HG03280 (cell line): ENCODE data around the gene IGFL3.
A peak's percentile ranks its signal among the peaks of the same experiment; 100 is the strongest.
"Not testable (repeated sequence)": the region's sequence is repeated elsewhere in the genome, so short reads cannot be mapped to it uniquely, and the experiment has no call there.

Source experiments
- ATAC-seq: cut with Tn5 transposase; IDR thresholded peaks from one replicate; pipeline ENCODE4 v1.9.1; 2021; ENCODE audit warnings: mild to moderate bottlenecking, moderate library complexity; ENCODE audit not compliant: unreplicated experiment

IGFL3 gene

DNA sequence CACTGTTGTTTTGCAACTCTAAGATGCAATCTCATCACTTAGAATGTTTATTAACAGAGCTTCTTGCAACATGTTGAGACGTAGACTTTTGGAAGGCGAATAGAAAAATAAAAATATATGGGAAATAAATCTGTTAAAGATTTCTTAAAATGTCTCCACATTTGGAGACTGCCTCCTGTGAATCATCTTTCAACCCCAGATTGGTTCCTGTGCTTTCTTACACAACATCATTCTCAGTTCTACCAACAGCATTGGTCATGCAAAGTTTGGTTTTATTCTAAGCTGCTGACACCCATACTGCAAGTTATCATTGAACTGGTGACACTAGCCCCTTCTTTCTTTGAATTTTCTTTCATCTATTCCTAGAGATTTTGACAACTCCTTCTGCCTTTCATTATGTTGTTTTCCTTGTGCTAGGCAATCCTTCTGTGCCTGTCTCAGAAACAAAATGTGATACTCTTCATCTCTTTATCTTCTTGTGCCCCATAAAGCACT lies 1.6 kb upstream of the IGFL3 start:
- no peak for ATAC-seq

DNA sequence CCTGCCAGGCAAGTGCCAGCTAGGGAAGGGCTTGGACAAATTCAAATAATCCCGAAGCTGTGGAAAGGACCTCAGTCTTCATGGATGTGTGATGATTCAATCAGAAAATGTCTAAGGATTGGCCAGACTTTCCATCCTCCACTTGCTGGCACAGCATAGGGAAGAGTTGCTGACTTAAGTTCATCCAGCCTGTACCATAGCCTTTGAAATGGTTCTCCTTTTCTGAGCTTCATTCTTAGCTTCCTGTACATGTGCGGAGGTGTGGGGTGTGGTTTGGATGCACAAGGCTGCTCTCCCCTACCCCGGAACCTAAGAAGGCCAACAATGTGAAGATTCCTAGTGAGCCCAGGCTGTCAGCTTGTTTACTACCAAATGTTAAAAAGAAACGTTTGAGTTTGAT lies 959 bp upstream of the IGFL3 start:
- ATAC-seq = no peak

DNA sequence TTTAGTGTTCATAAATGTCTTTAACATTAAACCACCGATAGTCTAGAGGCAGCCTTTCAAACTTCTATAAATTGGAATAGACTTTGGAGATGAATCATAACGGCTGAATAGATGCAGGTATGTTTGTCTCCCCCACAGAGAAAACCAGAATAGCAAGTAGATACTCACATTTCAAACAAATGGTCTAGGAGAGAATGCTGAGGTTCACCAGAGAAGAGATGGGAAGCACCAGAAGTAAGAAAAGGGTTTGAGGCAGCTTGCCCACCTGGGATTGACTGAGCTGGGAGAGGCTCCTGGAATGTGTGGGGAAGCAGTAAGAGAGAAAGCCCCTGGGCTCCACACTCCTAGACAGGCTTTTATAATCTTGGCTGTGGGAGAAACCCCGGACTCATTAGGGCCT lies 6.4 kb downstream of the IGFL3 start:
- ATAC-seq = no peak

DNA sequence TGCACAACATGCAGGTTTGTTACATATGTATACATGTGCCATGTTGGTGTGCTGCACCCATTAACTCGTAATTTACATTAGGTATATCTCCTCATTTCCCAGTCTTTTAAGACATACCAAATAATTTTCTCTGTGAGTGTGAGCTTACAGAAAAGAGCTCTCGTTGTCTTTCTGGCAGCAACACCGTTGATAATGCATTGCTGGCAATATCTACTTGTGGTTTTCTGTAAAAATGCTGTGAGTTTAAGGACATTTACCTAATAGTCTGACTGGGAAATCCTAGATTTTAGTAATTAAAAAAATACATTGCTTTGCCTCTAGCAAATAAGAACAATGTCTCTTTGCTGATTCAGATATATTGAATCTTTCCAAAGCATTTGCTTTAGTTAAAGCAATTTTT lies 8.4 kb downstream of the IGFL3 start:
- ATAC-seq = no peak

DNA sequence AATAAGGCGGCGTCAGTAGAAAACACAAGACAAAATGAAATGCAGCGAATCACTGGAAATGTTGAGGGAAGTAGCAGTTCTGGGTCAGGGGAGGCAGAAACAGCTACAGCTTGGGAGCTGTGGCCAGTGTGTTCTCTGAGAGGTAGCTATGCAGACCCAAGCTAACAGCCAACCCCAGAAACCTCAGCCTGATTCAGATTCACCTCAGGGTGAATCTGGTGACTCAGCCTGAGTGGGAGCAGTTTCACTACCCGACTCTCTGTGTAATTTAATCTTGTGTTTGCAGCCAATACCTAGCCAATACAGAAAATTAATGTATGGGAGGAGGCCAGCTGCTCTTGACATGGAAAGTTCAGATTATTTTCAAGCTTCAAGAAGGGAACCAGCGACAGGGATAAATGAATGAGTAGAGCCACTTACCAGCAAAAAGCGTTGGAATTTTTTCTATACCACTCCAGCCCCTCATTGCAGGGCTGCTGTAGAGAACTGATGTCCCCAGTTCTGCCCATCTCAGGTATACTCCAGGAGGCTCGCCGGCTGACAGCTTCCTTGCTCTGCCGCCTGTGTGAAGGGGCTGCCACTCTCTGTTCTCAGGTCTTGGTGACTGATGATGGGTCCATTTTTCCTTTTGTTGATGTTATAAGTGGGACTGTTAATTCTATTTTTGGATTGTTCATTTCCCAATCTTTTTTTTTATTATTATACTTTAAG lies 8.9 kb downstream of the IGFL3 start:
- peak; percentile 63 for ATAC-seq

DNA sequence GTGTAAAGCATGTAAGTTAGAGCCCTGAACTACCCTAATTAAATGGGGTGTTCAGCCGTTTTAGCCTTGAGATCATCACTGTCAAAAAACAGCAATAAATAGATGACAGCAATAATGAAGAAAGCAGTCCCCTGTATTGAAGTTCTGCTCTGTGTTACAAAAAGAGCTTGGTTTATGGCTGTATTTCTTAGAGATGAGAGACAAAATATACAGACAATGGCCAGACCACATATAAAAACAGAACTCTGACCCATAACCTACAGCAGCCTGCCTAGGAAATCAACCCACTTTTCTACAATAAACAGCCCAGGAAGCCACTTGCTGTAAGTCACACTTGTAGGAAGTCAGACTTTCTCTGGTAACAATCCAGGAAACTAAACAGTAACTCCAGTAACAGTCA lies 10.8 kb downstream of the IGFL3 start:
- ATAC-seq = no peak

DNA sequence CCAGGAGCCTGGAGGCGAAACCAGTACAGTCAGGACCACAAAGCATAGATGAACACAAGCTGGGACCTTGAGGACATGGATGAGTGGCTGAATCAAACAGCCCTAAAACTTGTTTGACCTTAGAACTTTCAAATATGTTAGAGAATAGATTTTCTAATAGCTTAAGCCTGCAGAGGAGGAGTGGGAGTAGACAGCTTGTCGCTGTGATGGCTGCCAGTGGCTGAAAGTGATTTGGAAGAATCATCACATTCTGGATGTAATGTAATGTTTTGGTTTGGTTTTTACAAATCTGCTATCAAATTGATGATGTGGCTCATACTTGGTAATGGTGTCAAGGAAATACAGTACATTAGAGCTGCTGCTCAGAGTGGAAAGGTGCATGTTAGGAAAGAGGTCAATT lies 12.0 kb downstream of the IGFL3 start:
- no peak for ATAC-seq

DNA sequence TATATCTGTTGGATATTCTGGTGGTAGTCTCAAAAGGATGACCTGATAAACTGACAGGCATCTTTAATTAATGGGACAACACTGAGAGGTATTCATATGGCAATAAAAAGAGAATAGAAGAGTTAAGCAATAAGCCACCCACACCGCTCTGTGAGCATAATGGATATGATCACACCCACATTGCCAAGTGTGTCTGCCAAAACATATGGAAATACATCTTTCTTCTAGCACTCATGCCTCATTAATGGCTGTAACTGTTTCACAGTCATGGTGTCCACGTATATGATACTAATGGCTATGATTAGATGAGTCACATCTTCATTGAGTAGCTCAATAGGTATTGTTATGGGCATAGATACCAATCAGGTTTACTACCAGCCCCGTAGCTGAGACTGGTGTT lies 13.1 kb downstream of the IGFL3 start:
- ATAC-seq = no peak

DNA sequence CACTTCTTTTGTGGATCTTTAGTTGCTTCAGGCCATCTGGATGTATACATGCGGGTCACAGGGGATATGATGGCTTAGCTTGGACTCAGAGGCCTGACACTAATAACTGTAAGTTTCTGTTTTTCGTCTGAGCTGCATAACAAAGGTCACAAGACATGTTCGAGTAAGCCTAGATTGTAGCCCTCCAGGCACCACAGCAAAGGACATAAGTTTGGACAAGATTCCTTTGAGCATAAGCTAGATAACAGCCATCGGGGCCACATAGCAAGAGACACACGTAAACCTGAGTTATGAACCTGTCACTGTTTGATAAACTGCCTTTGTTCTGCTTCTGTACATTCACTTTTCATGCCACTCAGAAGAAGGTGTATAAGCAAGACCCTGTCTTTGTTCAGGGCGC lies 14.6 kb downstream of the IGFL3 start:
- ATAC-seq = no peak

DNA sequence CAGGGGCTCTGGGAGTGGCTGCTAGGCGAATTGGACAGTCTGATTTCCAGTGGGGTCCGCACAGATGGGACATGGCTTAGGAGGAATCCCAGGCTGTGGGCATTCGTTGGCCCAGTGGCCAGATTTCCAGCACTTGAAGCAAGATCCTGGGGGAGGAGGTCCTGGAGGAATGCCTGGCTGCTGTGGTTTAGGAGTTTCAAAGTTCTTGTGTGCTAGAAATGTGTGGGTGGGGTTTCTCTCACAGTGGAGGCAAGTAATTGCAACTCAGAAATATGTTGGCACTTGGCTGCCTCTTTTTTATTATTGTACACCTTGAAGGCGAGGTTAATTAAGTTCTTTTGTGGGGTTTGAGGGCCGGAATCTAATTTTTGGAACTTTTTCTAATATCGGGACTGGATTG lies 17.1 kb downstream of the IGFL3 start:
- ATAC-seq = no peak

DNA sequence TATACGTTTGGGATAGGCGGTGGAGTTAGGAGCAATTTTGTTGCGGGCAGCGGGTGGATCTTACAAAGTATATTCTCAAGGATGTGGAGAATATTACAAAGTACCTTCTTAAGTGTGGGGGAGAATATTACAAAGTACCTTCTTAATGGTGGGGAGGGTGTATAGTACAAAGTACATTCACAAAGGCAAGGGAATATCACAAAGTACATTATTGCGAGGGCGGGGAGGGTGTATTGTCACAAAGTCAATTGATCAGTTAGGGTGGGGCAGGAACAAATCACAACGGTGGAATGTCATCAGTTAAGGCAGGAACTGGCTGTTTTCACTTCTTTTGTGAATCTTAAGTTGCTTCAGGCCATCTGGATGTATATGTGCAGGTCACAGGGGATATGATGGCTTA lies 22.2 kb downstream of the IGFL3 start:
- not testable (repeated sequence) for ATAC-seq

DNA sequence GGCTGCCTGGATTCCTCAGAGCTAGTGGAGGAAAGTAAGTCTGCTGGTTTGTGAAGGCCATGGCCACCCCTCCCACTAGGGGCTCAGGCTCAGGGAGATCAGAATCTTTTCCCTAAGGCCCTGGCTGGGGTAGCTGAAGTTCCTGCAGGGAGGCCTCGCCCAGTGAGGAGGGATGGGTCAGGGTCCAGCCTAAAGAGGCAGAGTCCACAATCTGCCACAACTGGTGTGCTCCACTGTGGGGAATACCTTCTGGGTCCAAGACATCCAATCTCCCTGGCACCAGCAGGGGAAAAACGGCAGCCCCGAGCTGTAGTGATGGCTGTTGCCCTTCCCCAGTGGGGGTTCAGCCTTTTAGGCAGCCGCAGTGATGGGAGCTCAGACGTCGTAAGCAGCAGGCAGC lies 23.2 kb downstream of the IGFL3 start:
- ATAC-seq = no peak

DNA sequence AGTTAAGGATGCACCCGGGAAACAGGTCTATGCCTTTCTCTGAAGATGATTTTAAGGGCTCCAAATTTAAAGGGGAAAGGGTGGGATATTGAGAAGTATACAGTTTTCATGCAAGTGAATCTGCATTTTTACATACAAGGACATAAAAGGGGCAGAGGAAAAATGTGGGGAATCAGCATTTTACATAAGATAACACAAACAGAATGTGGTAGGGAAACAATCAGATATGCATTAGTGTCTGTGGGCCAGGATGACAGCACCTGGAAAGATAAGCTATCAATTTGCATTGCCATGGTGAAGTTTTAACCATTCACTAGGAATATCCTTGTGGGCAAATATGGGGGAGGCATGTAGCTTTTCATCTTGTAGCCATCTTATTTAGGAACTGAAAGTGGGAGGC lies 24.1 kb downstream of the IGFL3 start:
- ATAC-seq = no peak

DNA sequence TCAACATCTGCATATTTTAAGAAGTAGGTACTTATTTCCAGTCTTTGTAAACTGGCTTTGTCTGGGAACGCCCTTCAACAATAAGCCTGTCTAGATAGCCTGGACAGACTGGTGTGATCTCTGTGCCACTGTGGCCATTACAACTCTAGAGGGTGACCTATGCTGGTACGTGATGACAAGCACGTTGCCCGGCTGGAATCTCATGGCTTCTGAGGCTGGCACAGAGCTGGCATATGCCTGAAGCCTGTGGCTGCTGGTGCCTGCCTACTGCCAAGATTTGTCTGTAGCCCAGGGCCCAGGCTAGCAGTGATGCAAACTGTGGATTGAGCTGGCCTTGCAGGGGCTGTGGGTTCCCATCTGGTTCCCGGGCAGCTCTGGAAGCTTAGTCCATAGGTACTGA lies 34.0 kb downstream of the IGFL3 start:
- no peak for ATAC-seq

DNA sequence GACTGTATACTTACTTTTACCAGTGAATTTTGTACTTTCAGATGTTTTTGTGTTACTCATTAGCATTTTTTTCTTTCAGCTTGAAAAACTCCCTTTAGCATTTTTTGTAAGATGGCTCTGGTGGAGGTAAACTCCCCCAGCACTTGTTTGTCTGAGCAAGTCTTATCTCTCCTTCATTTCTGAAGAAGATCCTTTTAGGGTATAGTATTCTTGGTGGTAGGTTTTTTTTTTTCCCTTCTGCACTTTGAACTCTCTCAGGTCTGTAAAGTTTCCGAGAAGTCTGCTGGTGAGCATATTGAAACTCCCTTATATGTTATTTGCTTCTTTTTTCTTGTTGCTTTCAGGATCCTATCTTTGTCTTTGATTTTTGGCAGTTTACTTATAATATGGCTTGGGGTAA lies 35.1 kb downstream of the IGFL3 start:
- no peak for ATAC-seq

DNA sequence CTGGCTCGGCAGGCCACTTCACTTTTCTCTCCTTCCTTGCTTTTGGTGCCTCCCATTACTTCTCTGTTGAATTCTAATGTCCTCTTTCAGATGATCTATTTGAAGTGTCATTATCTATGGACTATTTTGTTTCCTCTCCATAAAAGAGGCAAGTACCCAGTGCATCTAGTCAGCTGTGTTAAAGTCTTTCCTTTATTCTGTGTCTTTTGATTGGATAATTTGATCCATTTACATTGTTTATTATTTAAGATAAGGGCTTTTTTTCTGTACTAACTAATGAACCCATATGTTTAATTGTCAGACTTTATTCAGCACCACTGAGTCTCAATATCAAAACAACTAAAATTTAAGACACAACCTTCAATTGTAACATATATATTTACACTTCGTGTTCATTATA lies 36.4 kb downstream of the IGFL3 start:
- ATAC-seq = no peak

DNA sequence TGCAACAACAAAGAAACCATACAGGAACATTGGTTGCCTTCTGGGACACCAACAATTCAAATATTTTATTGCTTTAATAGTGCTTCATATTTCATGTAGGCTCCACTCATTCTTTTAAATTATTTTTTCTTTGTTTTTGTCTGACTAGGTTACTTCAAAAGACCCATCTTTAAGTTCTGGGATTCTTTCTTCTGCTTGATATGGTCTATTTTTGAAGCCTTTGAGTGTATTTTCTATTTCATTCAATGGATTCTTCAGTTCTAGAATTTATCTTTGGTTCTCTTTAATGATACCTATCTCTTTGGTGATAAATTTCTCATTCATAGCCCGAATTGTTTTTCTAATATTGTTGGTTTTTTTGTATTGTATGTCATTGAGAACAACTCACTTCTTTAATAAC lies 38.6 kb downstream of the IGFL3 start:
- no peak for ATAC-seq

DNA sequence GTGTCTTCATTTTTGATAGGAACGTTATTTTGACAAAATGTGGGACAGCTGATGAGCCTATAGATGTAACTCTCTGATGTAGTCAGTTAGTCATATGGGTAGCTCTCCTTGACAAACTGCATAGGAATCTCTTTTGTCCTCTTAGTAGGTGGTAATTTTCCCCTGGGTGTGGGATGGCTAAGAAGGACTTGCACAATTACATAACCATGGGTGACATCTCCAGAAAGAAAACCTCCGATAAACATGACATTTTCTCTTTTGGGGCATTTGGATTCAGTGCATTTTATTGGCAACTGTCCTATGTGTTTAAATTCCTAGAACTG lies 41.8 kb downstream of the IGFL3 start:
- no peak for ATAC-seq

DNA sequence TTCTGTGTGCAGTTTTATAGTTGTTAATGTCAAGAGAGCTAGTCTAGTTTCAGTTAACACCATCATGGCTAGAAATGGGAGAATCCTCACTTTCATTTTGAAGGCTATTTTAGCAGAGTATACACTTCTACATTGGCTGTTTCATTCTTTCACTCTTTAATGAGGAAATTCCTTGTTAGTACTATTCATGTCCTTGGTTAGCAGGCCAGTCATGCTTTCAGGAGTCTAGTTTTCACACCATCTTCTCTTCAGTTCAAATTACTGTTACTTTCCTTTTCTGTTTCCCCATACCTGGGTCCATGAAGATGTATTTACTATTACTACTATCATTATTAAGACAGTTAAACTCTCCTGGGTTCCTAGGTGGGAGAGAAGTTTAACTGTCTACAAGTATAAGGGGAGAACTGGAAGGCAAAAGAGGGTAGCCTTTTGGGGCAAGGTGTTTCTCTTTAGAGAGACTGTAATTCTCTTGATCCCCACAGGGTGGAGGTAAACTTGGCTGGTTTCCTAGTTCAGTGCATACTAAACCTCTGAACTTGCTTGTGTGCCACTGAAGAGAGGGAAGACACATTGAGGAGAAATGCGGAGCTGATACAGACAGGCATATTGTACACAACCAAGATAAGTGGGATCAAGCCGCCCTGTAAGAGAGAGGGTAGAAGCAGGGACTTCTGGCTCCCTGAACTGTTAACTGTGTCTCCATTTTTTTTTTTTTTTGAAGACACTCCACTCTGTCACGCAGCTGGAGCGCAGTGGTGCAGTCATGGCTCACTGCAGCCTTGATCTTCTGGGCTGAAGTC lies 42.4 kb downstream of the IGFL3 start:
- ATAC-seq = no peak

DNA sequence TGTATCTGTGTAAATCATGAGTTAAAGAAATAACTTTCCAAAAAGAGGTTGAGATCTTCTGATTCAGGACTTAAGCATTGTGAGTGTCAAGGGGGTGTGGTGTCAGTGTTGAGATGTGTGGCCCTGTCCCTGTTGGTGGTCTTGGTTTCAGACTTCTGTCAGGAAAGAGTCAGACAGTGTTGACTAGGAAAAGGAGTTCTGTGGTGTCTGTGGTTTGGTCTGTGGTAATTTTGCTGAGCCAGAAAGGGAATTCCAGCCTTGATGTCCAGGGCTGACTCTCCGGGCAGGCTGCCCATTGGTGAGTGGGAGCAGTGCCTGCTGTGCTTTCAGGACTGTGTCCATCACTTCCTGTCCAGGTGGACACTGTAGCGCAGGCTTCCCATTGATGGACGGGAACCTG lies 43.9 kb downstream of the IGFL3 start:
- ATAC-seq = no peak

DNA sequence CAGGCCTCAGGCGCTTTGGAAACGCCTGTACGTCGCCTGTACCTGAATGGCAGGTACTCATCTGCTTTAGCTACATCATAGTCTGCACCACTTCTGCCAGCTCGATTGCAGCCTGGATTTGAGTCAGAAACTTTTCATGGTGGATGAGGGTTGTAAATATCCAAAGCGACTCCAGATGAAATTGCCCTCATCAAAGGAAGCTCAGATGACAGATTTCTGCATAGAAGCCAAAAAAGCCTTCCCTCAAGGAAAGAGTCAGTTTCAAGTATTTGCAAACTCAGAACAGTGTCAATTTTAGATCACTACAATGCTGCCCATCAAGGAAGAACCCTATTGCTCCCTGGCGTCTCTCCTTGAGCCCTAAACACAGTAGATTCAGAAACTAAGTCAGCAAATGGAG lies 44.9 kb downstream of the IGFL3 start:
- ATAC-seq = no peak

DNA sequence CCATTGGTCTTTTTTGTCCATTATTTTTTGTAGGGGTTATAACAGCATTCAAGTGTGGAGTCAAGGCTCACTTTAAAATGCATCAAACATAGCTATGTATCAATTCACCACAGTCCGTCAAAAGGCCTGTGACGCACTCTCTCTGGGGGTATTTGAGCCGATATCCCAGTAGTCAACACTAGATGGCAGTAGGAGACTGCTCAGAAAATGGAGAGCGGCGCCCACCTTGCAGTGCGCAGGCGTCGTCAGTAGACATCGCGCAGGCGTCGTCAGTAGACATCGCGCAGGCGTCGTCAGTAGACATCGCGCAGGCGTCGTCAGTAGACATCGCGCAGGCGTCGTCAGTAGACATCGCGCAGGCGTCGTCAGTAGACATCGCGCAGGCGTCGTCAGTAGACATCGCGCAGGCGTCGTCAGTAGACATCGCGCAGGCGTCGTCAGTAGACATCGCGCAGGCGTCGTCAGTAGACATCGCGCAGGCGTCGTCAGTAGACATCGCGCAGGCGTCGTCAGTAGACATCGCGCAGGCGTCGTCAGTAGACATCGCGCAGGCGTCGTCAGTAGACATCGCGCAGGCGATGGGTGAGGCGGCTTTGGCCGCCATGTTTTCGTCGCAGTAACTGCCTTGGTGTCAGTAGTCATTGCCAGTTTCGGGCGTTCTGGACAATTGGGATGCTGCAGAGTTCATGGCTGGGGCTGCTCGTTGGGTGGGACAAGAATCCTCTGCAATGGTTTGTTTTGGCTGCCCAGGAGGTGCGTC lies 45.7 kb downstream of the IGFL3 start:
- not testable (repeated sequence) for ATAC-seq
